K562 (cell line): ENCODE data around the gene CSTF1. TPM values are rescaled to one million over a fixed set of nuclear protein-coding genes. Genes with fewer than 3 reads are reported as not detected.
A peak's percentile ranks its signal among the peaks of the same experiment; 100 is the strongest.

ENCODE experiments used
- BDP1 ChIP-seq: IDR thresholded peaks from 3 replicates; pipeline ENCODE4 v1.6.1; 2011; ENCODE audit not compliant: insufficient read length, insufficient read depth
- CREB1 ChIP-seq, 2 experiments: sonication (generic) in 1 of 2; formaldehyde crosslinking in 1 of 2; IDR thresholded peaks; 2 replicates each; pipeline versions ENCODE4 v1.6.1 to v1.8.0; 2012 to 2022; ENCODE audit warnings: inconsistent platforms in 1 of 2, mild to moderate bottlenecking in 1 of 2, missing genetic modification reagents in 1 of 2, moderate library complexity in 1 of 2
- EP400 ChIP-seq: fragments of 450-650 bp; IDR thresholded peaks from 2 replicates; pipeline ENCODE4 v1.6.1; 2017; ENCODE audit warnings: antibody characterized with exemption, mild to moderate bottlenecking, moderate library complexity
- HOXB6 ChIP-seq: fragments of 250-450 bp; sonication (Bioruptor Pico); IDR thresholded peaks from 2 replicates; pipeline ENCODE4 v1.5.1; 2022; ENCODE audit warnings: mild to moderate bottlenecking, borderline replicate concordance
- JUNB ChIP-seq: fragments of 450-650 bp; formaldehyde crosslinking; conservative IDR thresholded peaks from 2 replicates; pipeline ENCODE4 v1.4.0; 2020; ENCODE audit warnings: mild to moderate bottlenecking
- MBD2 ChIP-seq: sonication (generic); IDR thresholded peaks from 2 replicates; pipeline ENCODE4 v1.6.1; 2016; ENCODE audit warnings: low read depth, borderline replicate concordance
- NFRKB ChIP-seq: fragments of 450-650 bp; IDR thresholded peaks from 2 replicates; pipeline ENCODE4 v1.6.1; 2016; ENCODE audit warnings: low read depth
- NR2C2 ChIP-seq, 2 experiments: fragments of 200-800 bp in 1 of 2; sonication (Bioruptor generic) in 1 of 2; sonication (generic) in 1 of 2; formaldehyde crosslinking in 1 of 2; IDR thresholded peaks; 2 replicates each; pipeline versions ENCODE4 v1.6.1 to v1.8.0; 2016 to 2022; ENCODE audit warnings: mild to moderate bottlenecking in 1 of 2, missing compliant biosample characterization in 1 of 2, missing genetic modification characterization in 1 of 2, missing genetic modification reagents in 1 of 2
- PHF21A ChIP-seq: fragments of 450-650 bp; IDR thresholded peaks from 2 replicates; pipeline ENCODE4 v1.6.1; 2017; ENCODE audit warnings: low read depth, borderline replicate concordance
- PHTF2 ChIP-seq: fragments of 250-450 bp; sonication (Bioruptor Pico); IDR thresholded peaks from 2 replicates; pipeline ENCODE4 v1.5.0; 2021; ENCODE audit warnings: mild to moderate bottlenecking
- SOX6 ChIP-seq: fragments of 450-650 bp; IDR thresholded peaks from 2 replicates; pipeline ENCODE4 v1.6.1; 2014; ENCODE audit warnings: mild to moderate bottlenecking
- TARDBP ChIP-seq: fragments of 450-650 bp; IDR thresholded peaks from 2 replicates; pipeline ENCODE4 v1.6.1; 2016
- ZNF384 ChIP-seq: IDR thresholded peaks from 2 replicates; pipeline ENCODE4 v1.6.1; 2012; ENCODE audit warnings: low read depth, low read length, improper control_type of control experiment
- ZNF644 ChIP-seq: fragments of 200-800 bp; sonication (Bioruptor generic); IDR thresholded peaks from 2 replicates; pipeline ENCODE4 v1.6.1; 2016; ENCODE audit warnings: low read depth, missing genetic modification characterization, missing compliant biosample characterization
- ZNF764 ChIP-seq: fragments of 250-450 bp; sonication (Bioruptor Pico); IDR thresholded peaks from 2 replicates; pipeline ENCODE4 v1.4.0; 2020; ENCODE audit warnings: low read depth, mild to moderate bottlenecking, moderate library complexity
- polyA plus RNA-seq, 8 experiments: library from polyadenylated mRNA; depleted of rRNA in 4 of 8; stranded (reverse) in 5 of 8; unstranded in 3 of 8; fragments of >200 nt; fragmentation: Nextera tagmentation in 2 of 8; fragmentation: Illumina TruSeq in 1 of 8; extraction: Ambion mirVana in 2 of 8; extraction: Trizol in 1 of 8; gene quantifications; 2 replicates each; pipeline versions ENCODE4 v1.2.1 to v1.2.3, GENCODE V29; 2011 to 2014; ENCODE audit warnings: inconsistent platforms in 1 of 8, missing spikeins in 1 of 8
- total RNA-seq, 7 experiments: library from RNA; depleted of rRNA in 6 of 7; stranded (reverse); fragments of >200 nt in 6 of 7; fragmentation: Illumina TruSeq in 2 of 7; extraction: Trizol in 2 of 7; gene quantifications; 2 replicates each; pipeline versions ENCODE4 v1.2.1 to v1.2.3, GENCODE V29; 2011 to 2021; ENCODE audit warnings: low replicate concordance in 1 of 7
- TF ChIP-seq, protein P1 (sequence below): fragments of 200-800 bp; sonication (Bioruptor generic); IDR thresholded peaks from 2 replicates; pipeline ENCODE4 v1.6.1; 2016; ENCODE audit warnings: missing genetic modification characterization, missing compliant biosample characterization
- TF ChIP-seq, protein P2 (sequence below): fragments of 450-650 bp; formaldehyde crosslinking; conservative IDR thresholded peaks from 2 replicates; pipeline ENCODE4 v1.4.0; 2022; ENCODE audit warnings: mild to moderate bottlenecking, missing genetic modification characterization
- TF ChIP-seq, protein P3 (sequence below): sonication (generic); formaldehyde crosslinking; IDR thresholded peaks from 2 replicates; pipeline ENCODE4 v1.8.1; 2023; ENCODE audit warnings: mild to moderate bottlenecking, missing genetic modification reagents
- TF ChIP-seq, protein P4 (sequence below): sonication (generic); formaldehyde crosslinking; IDR thresholded peaks from 2 replicates; pipeline ENCODE4 v1.8.1; 2023; ENCODE audit warnings: mild to moderate bottlenecking, missing genetic modification reagents, moderate library complexity

The CSTF1 gene
- total and polyA plus RNA-seq, 9 of the 15 experiments (the other 6 are each of a cell fraction or from before 2014, with no cell fraction given), result 30.8 to 110 (median 53.4) TPM

DNA sequence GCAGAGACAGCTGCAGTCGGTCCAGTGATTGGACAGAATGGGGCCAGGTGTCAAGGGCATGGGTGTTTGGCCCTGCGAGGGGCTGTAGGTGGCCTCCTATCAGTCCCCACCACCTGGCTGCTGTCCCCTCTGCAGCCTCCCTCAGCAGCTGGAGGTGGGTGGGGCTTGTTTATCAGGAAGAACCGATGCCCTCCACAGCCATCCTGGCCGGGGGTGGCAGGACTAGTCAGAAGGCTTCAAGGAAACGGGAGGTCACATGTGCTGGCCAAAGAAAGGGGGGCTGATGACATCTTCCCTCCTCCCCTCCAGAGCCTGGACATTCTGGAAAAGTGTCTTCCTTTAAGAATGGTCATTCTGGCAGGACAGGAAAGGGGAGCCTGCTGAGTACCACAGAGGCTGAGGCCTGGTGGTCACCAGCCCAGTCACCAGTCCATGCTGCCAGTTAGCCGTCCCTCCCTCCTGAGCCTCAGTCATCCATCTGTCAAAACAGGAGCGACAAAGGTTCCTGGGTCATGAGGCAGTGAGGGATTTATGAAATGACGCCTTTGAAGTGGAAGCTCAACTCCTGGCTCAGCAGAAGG is 29.5 kb upstream of the CSTF1 start (continued):
- TF ChIP-seq SOX6 (peak; percentile 92), BDP1 (no peak), PHTF2 (CRISPR knock-in tag) (no peak), CREB1 (IDR thresholded peaks at IDR 0.05) (peak; percentile 70), CREB1 (CRISPR knock-in tag; IDR thresholded peaks at IDR 0.05) (no peak), ZNF764 (CRISPR knock-in tag) (no peak), PHF21A (no peak), ZNF384 (no peak), NR2C2 (CRISPR knock-in tag; IDR thresholded peaks at IDR 0.05) (no peak), NR2C2 (tag; IDR thresholded peaks at IDR 0.05) (peak; percentile 73), EP400 (peak; percentile 85), HOXB6 (CRISPR knock-in tag) (no peak), TARDBP (peak; percentile 70; the same call in 1 of the 2 replicates), MBD2 (peak; percentile 79; the same call in 1 of the 2 replicates), NFRKB (0 out of 2 replicates have a peak, but pooled peaks have one; percentile 38), JUNB (no peak), ZNF644 (tag) (peak; percentile 58; the same call in 1 of the 2 replicates)
- TF ChIP-seq, protein P1, sequence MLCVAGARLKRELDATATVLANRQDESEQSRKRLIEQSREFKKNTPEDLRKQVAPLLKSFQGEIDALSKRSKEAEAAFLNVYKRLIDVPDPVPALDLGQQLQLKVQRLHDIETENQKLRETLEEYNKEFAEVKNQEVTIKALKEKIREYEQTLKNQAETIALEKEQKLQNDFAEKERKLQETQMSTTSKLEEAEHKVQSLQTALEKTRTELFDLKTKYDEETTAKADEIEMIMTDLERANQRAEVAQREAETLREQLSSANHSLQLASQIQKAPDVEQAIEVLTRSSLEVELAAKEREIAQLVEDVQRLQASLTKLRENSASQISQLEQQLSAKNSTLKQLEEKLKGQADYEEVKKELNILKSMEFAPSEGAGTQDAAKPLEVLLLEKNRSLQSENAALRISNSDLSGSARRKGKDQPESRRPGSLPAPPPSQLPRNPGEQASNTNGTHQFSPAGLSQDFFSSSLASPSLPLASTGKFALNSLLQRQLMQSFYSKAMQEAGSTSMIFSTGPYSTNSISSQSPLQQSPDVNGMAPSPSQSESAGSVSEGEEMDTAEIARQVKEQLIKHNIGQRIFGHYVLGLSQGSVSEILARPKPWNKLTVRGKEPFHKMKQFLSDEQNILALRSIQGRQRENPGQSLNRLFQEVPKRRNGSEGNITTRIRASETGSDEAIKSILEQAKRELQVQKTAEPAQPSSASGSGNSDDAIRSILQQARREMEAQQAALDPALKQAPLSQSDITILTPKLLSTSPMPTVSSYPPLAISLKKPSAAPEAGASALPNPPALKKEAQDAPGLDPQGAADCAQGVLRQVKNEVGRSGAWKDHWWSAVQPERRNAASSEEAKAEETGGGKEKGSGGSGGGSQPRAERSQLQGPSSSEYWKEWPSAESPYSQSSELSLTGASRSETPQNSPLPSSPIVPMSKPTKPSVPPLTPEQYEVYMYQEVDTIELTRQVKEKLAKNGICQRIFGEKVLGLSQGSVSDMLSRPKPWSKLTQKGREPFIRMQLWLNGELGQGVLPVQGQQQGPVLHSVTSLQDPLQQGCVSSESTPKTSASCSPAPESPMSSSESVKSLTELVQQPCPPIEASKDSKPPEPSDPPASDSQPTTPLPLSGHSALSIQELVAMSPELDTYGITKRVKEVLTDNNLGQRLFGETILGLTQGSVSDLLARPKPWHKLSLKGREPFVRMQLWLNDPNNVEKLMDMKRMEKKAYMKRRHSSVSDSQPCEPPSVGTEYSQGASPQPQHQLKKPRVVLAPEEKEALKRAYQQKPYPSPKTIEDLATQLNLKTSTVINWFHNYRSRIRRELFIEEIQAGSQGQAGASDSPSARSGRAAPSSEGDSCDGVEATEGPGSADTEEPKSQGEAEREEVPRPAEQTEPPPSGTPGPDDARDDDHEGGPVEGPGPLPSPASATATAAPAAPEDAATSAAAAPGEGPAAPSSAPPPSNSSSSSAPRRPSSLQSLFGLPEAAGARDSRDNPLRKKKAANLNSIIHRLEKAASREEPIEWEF (CRISPR knock-in tag), result peak; percentile 85
- TF ChIP-seq, protein P2, sequence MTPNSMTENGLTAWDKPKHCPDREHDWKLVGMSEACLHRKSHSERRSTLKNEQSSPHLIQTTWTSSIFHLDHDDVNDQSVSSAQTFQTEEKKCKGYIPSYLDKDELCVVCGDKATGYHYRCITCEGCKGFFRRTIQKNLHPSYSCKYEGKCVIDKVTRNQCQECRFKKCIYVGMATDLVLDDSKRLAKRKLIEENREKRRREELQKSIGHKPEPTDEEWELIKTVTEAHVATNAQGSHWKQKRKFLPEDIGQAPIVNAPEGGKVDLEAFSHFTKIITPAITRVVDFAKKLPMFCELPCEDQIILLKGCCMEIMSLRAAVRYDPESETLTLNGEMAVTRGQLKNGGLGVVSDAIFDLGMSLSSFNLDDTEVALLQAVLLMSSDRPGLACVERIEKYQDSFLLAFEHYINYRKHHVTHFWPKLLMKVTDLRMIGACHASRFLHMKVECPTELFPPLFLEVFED (CRISPR knock-in tag), result 0 out of 2 replicates have a peak, but pooled peaks have one; percentile 9
- TF ChIP-seq, protein P3, sequence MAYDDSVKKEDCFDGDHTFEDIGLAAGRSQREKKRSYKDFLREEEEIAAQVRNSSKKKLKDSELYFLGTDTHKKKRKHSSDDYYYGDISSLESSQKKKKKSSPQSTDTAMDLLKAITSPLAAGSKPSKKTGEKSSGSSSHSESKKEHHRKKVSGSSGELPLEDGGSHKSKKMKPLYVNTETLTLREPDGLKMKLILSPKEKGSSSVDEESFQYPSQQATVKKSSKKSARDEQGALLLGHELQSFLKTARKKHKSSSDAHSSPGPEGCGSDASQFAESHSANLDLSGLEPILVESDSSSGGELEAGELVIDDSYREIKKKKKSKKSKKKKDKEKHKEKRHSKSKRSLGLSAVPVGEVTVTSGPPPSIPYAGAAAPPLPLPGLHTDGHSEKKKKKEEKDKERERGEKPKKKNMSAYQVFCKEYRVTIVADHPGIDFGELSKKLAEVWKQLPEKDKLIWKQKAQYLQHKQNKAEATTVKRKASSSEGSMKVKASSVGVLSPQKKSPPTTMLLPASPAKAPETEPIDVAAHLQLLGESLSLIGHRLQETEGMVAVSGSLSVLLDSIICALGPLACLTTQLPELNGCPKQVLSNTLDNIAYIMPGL, result 0 out of 2 replicates have a peak, but pooled peaks have one; percentile 46
- TF ChIP-seq, protein P4, sequence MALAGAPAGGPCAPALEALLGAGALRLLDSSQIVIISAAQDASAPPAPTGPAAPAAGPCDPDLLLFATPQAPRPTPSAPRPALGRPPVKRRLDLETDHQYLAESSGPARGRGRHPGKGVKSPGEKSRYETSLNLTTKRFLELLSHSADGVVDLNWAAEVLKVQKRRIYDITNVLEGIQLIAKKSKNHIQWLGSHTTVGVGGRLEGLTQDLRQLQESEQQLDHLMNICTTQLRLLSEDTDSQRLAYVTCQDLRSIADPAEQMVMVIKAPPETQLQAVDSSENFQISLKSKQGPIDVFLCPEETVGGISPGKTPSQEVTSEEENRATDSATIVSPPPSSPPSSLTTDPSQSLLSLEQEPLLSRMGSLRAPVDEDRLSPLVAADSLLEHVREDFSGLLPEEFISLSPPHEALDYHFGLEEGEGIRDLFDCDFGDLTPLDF (CRISPR knock-in tag), result no peak
